Frontal cortex (tissue), 4 donors: ENCODE data around the gene C22orf39. TPM values are rescaled to one million over a fixed set of nuclear protein-coding genes. Genes with fewer than 3 reads are reported as not detected.

Experiments used
- DNase-seq, 2 donors: peaks; one replicate each; pipeline ENCODE4 v3.0.0; 2012; ENCODE audit warnings: low spot score in 2 of 2
- FAIRE-seq: peaks from 2 replicates; lab custom pipeline; 2012; peaks lifted over from hg19 to GRCh38; lab: Jason Lieb, UNC
- total RNA-seq: library from RNA; depleted of rRNA; stranded (reverse); fragments of >200 nt; gene quantifications from one replicate; pipeline ENCODE4 v1.2.3, GENCODE V29; 2014
- donor health status: control.
- donor health status: control.
- donor health status: control.

Gene C22orf39
- total RNA-seq, 1 donor from 2014 or later: 38.3 TPM

- no peak for FAIRE-seq
- DNase-seq: no peak
These were observed 12.5 kb downstream of the C22orf39 start for GRCh38 chr22:19434829-19435580.

GRCh38 chr22:19434401-19434800, 13.1 kb downstream of the C22orf39 start:
- FAIRE-seq (no peak), DNase-seq (no peak)

DNA sequence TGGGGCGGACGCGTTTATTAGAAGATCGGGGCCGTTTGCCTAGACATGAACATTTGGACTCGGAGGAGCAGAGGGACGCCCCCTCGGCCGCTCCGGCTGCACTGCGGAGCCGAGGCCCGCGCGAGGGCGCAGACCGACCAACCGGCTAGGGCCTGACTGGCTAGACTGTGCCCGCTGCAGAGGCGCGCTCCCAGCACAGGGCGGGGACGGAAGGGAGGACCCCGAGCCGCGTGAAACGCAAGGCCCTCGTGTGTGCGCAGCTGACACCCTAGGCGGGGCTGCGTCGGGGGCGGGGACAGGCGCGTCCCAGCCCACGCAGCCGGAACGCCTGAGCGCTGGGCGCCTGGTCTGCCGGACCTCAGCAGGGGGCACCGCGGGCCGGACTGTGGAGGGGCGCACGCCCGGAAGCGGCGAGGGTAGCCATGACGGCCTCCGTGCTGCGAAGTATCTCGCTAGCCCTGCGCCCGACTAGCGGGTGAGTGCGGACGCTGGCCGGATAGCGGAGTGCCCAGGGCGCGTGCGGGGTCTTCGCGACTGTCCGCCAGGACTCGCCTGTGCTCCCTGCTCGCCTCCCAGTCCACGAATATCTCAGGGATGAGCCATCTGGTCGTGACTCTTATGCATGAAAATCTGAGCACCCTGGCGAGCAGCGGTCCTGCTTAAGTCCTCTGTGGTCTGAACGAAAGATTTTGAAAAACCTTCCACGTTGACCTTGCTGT, 15.2 kb downstream of the C22orf39 start, which contains the start of gene MRPL40:
Gene MRPL40, plus strand, starts transcription at position 413 of the 719 bp plus-strand sequence. Its CDS starts 10 bp downstream, at position 423.
- DNase-seq: peak; percentile 95 to 98

DNA sequence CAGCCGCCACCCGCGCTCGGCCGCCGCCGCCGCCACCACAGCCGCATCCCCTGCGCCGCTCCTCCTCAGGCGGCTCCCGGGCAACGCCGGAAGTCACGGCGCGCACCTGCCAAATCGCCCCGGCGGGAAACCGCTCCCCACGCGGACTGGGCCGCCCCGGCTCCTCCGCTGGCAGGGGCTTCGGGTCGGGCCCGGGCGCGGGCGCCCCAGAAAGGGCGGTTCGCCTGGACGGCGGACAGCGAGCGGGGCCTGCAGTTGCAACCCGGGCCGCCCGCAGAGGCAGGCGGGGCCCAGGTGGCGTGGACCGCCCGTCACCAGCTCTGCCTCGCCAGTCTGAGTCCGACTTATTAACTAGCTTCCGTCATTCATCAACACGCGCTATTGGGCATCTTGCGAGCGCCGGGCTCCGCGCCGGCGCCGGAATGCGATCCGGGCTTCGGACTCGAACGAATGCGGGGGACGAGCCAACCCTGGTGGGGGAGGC, 15.8 kb downstream of the C22orf39 start, which contains the start of gene HIRA:
Gene HIRA, minus strand, starts transcription at position 85 of the 484 bp plus-strand sequence. CDS start 257 bp downstream, outside the sequence.
- no peak for FAIRE-seq

More for the DNA sequence above, 15.2 kb downstream of the C22orf39 start, which contains the start of gene MRPL40:
- no peak for FAIRE-seq

GRCh38 chr22:19430890-19431541, 16.5 kb downstream of the C22orf39 start:
- no peak for FAIRE-seq
- peak in 1 of 2 donors; percentile 14 for DNase-seq

More for the DNA sequence above, 15.8 kb downstream of the C22orf39 start, which contains the start of gene HIRA:
- peak; percentile 78 to 90 for DNase-seq

GRCh38 chr22:19429950-19430889, 17.3 kb downstream of the C22orf39 start:
- no peak for FAIRE-seq

GRCh38 chr22:19424186-19424500, 23.4 kb downstream of the C22orf39 start:
- FAIRE-seq (no peak), DNase-seq (no peak)

More at GRCh38 chr22:19429950-19430889, 17.3 kb downstream of the C22orf39 start:
- no peak for DNase-seq

DNA sequence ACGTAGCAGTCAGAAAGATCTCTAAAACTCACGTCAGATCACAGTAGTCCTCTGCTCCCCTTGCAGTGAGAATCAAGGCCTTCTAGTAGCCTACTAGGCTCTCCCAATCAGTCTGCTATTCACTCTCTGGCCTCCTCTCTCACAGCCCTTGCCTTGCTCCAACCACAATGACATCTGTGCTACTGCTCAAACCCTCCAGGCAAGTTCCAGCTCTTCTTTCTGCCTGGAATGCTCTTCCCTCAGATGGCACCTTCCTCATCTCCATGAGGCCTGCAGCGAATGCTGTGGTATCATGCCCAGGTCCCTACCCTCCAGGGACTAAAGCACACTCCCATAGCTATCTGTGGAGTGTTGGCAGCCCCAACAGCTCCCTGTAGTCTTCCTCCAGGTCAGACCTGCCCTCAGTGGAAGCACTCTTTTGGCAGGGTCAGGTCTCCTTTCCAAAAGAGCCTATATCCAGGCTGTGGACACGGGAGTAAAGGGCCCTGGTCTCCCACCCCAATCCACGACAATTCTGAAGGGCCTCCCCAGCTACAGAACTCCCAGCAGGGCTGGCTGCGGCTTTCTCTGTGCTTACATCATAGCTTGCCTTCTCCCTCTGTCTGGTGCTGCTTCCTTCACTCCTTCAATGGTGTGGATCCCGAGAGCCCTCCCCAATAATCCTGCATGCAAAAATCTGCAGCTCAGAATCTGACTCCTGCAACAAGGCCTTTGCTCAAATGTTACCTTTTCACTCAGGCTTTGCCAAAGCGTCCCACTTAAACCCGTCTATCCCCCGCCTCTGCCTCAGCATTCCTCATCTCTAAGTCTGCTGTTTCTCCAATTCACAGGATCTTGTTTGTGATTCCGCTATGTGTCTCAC, 24.8 kb downstream of the C22orf39 start:
- DNase-seq: no peak
- no peak for FAIRE-seq

DNA sequence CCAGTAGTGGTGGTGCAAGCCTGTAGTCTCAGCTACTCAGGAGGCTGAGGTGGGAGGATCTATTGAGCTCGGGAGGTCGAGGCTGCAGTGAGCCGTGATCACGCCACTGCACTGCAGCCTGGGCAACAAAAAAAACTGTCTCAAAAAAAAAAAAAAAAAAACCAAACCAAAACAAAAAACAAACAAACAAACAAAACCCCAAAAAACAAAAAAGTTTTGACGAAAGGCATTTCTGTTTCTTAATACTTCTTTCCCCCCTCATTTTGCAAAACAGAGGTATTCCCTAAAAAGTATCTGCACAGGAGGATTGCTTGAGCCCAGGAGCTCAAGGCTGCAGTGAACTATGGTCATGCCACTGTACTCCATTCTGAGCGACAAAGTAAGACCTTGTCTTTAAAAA, 27.2 kb downstream of the C22orf39 start:
- no peak for FAIRE-seq
- no peak for DNase-seq

DNA sequence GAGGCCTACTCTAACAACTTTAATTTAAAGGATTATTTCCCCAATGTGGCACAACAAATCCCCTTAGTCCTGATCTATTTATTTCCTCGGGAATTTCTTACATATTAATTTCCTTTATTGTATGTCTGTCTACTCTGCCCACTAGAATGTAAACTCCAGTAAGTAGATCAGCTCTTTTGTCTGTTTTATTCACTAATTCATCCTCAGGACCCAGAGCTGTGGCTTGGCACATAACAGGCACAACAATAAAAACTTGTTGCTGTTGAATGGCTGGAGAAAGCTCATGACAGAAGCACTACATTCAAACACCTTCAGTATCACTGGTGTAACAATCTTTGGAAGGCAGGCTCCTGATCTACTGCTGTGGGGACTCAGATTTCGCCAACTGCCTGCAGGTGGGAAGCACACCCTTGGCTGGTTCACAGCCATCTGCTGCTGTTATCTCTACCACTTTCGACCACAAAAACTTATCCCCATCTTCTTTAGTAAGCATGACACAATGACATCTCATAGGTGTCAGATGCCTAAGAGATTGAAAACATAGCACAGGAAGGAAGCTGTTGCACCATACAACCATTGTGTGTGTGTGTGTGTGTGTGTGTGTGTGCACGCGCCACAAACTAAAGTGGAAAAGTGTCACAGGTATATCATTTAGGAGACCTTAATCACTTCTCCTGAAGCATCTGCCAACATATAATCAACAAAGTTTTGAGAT, 27.9 kb downstream of the C22orf39 start:
- DNase-seq (no peak), FAIRE-seq (no peak)

DNA sequence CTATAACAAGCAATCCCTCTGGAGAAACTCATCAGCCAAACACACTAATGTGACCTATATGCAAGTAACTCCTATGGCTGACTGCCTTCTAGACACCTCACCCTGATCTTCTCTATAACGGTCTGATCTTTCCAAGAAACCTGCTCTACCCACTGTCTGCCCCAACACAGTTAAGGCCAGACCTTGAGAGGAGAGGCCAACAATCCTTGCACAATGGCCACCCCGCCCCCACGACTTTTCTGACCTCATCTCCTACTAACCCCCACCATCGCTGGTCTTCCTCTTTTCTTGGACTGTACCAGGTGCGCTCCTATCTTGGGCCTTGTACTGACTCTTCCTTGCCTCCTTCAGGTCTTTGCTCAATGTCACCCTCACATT, 28.4 kb downstream of the C22orf39 start:
- DNase-seq (no peak), FAIRE-seq (no peak)

- no peak for DNase-seq
- FAIRE-seq: no peak
These were observed 34.6 kb downstream of the C22orf39 start for GRCh38 chr22:19412923-19413322.

DNA sequence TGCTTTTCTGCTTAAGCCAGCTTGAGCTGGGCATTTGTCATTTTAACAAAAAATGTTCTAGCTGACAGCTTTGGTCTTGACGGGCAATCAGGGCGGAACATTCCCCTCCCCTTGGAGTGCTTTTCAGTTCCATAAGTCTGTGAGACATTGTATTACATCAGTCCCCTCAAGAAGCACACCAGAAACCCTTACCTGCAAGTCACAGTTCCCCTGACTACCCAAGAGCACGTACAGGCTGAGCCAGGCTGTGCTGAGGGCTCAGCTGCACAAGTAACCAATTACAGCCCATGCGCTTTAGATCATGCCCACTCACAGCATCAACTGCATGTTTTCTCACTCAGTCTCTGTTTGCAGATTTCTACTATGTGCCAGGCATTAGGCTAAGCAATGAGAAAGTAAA, 35.0 kb downstream of the C22orf39 start:
- no peak for DNase-seq
- no peak for FAIRE-seq

GRCh38 chr22:19411690-19412045, 35.8 kb downstream of the C22orf39 start:
- no peak for DNase-seq
- no peak for FAIRE-seq

GRCh38 chr22:19410941-19411689, 36.4 kb downstream of the C22orf39 start:
- DNase-seq (no peak), FAIRE-seq (no peak)

- FAIRE-seq (no peak), DNase-seq (no peak)
These were observed 39.6 kb downstream of the C22orf39 start for GRCh38 chr22:19407649-19408606.
